ENCODE measurements around the gene PTPN18.

Gene PTPN18

GRCh38 chr2:130376433-130377293 is 20.8 kb downstream of the PTPN18 start:
- no peak for ATAC-seq (ENCODE audit: insufficient read depth, low read depth)
- H3K4me3 ChIP-seq (ENCODE audit: low read depth in 1 of 2, low read length in 2 of 2), result no peak overlapping the region
- TF ChIP-seq CTCF (IDR thresholded peaks at IDR 0.05; ENCODE audit: borderline replicate concordance, extremely low read depth, low read length, poor library complexity, severe bottlenecking) (no peak), EZH2 (IDR thresholded peaks at IDR 0.05; ENCODE audit: borderline replicate concordance, low read depth, low read length, severe bottlenecking) (no peak)
- no peak overlapping the region for H3K27ac ChIP-seq (ENCODE audit: low read length)
- peaks cover 24% of the 10 kb centered on the region for H3K4me1 ChIP-seq (ENCODE audit: insufficient read depth, low read length)
- no peaks in the 10 kb centered on the region for H3K9me3 ChIP-seq (ENCODE audit: insufficient read depth, low read length, severe bottlenecking)
- DNase-seq, result no peak
- H3K79me2 ChIP-seq (ENCODE audit: insufficient read depth, low read length), result peaks cover 10% of the 10 kb centered on the region
- 0 out of 2 replicates have a peak, but pooled peaks cover 5% of the 10 kb centered on the region for H3K36me3 ChIP-seq (ENCODE audit: insufficient read depth, low read length)
- H3K9ac ChIP-seq (ENCODE audit: low read depth, low read length), result no peak overlapping the region
- H3K4me2 ChIP-seq (ENCODE audit: insufficient read depth, low read length), result no peak overlapping the region
- H3K27me3 ChIP-seq (ENCODE audit: insufficient read depth, low read length, poor library complexity), result no peaks in the 10 kb centered on the region
- no peak overlapping the region for H2AFZ ChIP-seq (ENCODE audit: low read depth, low read length)
- H4K20me1 ChIP-seq (ENCODE audit: insufficient read depth, low read length), result no peaks in the 10 kb centered on the region

- no peak overlapping the region for H3K27ac ChIP-seq (ENCODE audit: low read length)
- H3K27me3 ChIP-seq (ENCODE audit: insufficient read depth, low read length, poor library complexity), result no peaks in the 10 kb centered on the region
- peaks cover 21% of the 10 kb centered on the region for H3K4me1 ChIP-seq (ENCODE audit: insufficient read depth, low read length)
- no peaks in the 10 kb centered on the region for H3K9me3 ChIP-seq (ENCODE audit: insufficient read depth, low read length, severe bottlenecking)
- TF ChIP-seq EZH2 (IDR thresholded peaks at IDR 0.05; ENCODE audit: borderline replicate concordance, low read depth, low read length, severe bottlenecking) (no peak), CTCF (IDR thresholded peaks at IDR 0.05; ENCODE audit: borderline replicate concordance, extremely low read depth, low read length, poor library complexity, severe bottlenecking) (no peak)
- H2AFZ ChIP-seq (ENCODE audit: low read depth, low read length), result no peak overlapping the region
- ATAC-seq (ENCODE audit: insufficient read depth, low read depth), result no peak
- H3K79me2 ChIP-seq (ENCODE audit: insufficient read depth, low read length), result peaks cover 8% of the 10 kb centered on the region
- no peak overlapping the region for H3K4me2 ChIP-seq (ENCODE audit: insufficient read depth, low read length)
- no peaks in the 10 kb centered on the region for H4K20me1 ChIP-seq (ENCODE audit: insufficient read depth, low read length)
- H3K4me3 ChIP-seq (ENCODE audit: low read depth in 1 of 2, low read length in 2 of 2), result no peak overlapping the region
- DNase-seq, result no peak
- 0 out of 2 replicates have a peak, but pooled peaks cover 5% of the 10 kb centered on the region for H3K36me3 ChIP-seq (ENCODE audit: insufficient read depth, low read length)
- no peak overlapping the region for H3K9ac ChIP-seq (ENCODE audit: low read depth, low read length)
Measured at GRCh38 chr2:130377491-130377890, 21.6 kb downstream of the PTPN18 start.

- H3K9me3 ChIP-seq (ENCODE audit: insufficient read depth, low read length, severe bottlenecking), result no peaks in the 10 kb centered on the region
- H3K4me3 ChIP-seq (ENCODE audit: low read depth in 1 of 2, low read length in 2 of 2), result no peak overlapping the region
- peaks cover 12% of the 10 kb centered on the region for H3K4me1 ChIP-seq (ENCODE audit: insufficient read depth, low read length)
- no peaks in the 10 kb centered on the region for H3K27me3 ChIP-seq (ENCODE audit: insufficient read depth, low read length, poor library complexity)
- H3K9ac ChIP-seq (ENCODE audit: low read depth, low read length), result no peak overlapping the region
- H4K20me1 ChIP-seq (ENCODE audit: insufficient read depth, low read length), result no peaks in the 10 kb centered on the region
- H3K36me3 ChIP-seq (ENCODE audit: insufficient read depth, low read length), result 0 out of 2 replicates have a peak, but pooled peaks cover 5% of the 10 kb centered on the region
- no peak overlapping the region for H3K27ac ChIP-seq (ENCODE audit: low read length)
- DNase-seq (no peak), ATAC-seq (ENCODE audit: insufficient read depth, low read depth) (no peak)
- no peak for TF ChIP-seq CTCF (IDR thresholded peaks at IDR 0.05; ENCODE audit: borderline replicate concordance, extremely low read depth, low read length, poor library complexity, severe bottlenecking)
- no peak for TF ChIP-seq EZH2 (IDR thresholded peaks at IDR 0.05; ENCODE audit: borderline replicate concordance, low read depth, low read length, severe bottlenecking)
- no peak overlapping the region for H3K4me2 ChIP-seq (ENCODE audit: insufficient read depth, low read length)
- no peak overlapping the region for H2AFZ ChIP-seq (ENCODE audit: low read depth, low read length)
- no peaks in the 10 kb centered on the region for H3K79me2 ChIP-seq (ENCODE audit: insufficient read depth, low read length)
Measured at GRCh38 chr2:130378206-130378897, 22.5 kb downstream of the PTPN18 start.

Measured in DND-41 (cell line).